ENCODE results near the gene SORBS2. TPM values are rescaled to one million over a fixed set of nuclear protein-coding genes. Genes with fewer than 3 reads are reported as not detected.
"Not testable (repeated sequence)": the region's sequence is repeated elsewhere in the genome, so short reads cannot be mapped to it uniquely, and the experiment has no call there.

The SORBS2 gene
- polyA plus RNA-seq, 3 donors: 15.0 to 78.5 (median 18.7) TPM

DNA sequence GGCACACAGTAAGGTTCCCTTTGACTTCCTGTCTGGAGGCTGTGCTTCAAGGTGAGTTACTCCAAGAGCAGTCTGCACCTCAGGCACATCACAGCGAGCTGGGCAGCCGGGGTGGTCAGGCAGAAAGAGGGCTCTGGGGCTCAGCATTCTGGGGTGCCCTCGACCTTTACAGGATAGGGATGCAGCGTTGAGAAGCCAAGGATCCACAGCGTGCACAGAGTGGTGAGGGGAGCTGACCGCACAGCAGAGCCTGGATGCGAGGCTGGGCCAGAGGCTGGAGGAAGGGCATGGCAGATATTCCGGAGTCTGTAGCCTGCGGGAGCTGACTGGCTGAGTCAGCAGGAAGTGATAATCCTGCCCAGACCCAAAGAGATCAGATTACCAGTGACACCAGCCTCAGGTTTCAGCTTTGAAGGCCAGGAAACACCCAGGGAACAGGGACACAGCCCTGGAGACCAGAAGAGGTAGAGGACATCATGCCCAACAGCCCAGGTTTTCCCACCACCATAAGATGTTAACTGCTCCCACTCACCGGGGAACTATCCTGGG is 238.3 kb downstream of the SORBS2 start:
- 60 to 67% (median 64%) methylated on average over 10 of the region's 10 CpGs for WGBS, 3 donors
- H3K27ac ChIP-seq (ENCODE audit: low read depth, low read length): no peak overlapping the region

DNA sequence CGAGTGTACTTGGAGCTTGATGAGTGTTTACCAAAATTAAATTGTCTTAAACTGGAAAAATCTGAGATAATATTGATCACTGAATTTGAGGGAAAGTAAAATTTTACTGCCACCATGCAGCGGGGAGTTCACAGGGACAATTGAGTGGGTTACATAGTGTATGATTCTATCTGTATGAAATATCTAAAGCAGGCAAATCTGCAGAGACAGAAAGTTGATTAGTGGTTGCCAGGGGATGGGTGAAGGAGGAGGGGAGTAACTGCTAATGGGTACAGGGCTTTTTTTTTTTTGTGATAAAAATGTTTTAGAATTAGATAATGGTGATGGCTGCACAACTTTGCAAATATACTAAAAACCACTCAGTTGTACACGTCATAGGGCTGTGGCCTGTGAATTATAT is 241.3 kb downstream of the SORBS2 start:
- 76 to 92% (median 89%) methylated on average over 3 of the region's 3 CpGs for WGBS, 3 donors
- no peak overlapping the region for H3K27ac ChIP-seq (ENCODE audit: low read depth, low read length)

DNA sequence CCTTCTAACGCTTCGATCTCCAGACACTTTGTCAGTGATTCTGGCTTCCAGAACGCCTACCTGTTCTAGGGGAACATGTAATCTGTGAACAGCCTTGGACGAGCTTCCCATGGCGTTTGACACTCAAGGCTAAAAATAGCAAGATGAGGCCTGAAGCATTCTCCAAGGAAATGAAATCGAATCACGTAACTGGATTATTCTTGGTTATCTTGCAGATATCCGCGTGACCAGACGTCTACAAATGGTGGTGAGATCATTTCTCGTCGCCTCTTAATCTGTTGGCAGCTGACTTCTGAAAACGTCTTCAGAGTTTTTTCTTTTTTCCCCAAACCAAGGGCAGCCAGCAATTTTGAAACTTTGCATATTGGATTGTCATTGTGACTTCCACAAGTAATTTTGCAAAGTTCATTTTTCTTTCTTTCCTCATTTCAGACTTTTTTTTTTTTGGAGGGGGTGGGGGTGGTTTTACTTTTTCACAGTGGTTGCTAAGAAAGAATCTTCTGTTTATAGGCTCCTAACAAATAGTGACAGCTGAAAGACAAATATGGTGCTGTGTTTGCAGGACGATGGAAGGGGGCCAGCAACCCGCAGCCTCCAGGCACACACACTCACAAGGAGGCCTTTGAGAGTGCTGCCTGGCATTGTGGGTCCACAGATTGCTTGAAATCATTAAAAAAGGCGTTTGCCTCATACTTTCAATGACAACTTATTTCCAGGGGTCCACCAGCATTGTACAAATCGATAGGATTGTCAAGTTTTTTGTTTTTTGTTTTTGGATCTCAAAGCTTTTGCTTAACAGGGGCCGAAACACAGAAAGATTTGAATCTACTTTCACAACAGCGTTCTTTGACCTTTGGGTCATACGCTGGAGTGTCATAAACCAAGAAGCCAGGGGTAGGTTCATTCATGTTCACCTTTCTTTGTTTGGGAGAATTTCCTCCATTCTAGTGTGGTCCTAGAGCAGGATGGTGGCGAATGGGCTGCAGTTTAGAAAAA is 244.3 kb downstream of the SORBS2 start:
- WGBS, 3 donors: 48 to 56% (median 56%) methylated on average over 21 of the region's 21 CpGs
- no peak overlapping the region for H3K27ac ChIP-seq (ENCODE audit: low read depth, low read length)

DNA sequence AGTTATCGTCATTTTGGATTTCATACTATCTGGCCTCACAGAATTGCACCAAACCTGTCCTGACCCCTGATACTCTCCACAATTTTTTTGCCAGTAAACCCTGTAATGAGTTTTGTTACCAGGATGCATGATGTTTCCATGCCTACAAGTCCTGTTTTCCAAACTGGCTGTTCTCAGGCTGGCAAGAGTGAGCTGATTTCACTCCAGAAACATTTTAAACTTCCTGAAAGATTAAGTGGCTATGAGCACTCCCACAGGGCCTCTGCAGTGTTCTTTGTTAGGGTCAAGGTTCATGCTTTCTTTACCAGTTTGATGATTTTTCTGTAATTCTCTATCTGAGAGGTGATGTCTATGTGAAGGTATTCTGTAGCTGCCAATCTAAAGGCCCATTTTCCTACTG is 245.0 kb downstream of the SORBS2 start:
- 43 to 71% (median 50%) methylated on average over 1 of the region's 1 CpG for WGBS, 3 donors

DNA sequence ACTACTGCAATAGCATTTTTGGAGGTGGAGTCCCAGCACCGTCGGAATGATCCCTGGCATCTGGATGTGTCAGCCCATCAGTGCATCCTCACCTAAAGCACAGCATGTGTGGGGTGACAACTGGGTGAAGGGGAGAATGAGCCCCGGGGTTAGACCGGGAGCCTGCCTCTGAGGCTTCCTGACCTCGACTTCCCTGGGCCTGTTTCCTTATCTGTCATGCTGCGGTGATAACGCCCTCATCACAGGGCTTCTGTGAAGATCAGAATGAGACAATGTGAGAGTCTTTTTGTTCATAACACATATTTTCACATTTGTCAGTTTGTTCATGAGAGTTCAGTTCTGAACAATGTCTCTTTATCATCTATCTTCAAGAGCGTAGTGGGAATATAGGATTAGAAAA is 245.6 kb downstream of the SORBS2 start:
- 48 to 68% (median 51%) methylated on average over 8 of the region's 8 CpGs for WGBS, 3 donors
- H3K27ac ChIP-seq (ENCODE audit: low read depth, low read length): peak overlapping the region; percentile 88

More for the DNA sequence above, 245.0 kb downstream of the SORBS2 start:
- H3K27ac ChIP-seq (ENCODE audit: low read depth, low read length): no peak overlapping the region

DNA sequence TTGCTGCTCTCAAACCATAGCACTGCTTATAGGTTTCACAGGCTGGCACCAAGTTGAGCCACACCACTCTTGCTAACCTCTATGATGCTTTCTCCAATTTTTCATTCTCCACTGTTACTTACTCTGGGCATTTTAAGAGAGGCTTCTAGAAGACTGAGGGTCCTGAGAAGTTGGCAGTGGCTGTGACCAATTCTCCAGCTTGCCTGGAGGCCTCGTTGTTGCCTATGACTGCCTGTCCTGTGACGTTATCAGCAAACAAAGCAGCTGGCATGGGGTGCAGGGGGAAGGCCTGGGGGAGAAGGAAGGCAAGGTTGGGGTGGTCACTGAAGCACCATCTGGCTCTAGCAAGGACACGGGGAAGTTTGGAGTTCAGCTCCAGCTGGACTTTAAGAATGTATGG is 246.3 kb downstream of the SORBS2 start:
- no peak overlapping the region for H3K27ac ChIP-seq (ENCODE audit: low read depth, low read length)
- WGBS, 3 donors: 84 to 91% (median 89%) methylated on average over 3 of the region's 3 CpGs

DNA sequence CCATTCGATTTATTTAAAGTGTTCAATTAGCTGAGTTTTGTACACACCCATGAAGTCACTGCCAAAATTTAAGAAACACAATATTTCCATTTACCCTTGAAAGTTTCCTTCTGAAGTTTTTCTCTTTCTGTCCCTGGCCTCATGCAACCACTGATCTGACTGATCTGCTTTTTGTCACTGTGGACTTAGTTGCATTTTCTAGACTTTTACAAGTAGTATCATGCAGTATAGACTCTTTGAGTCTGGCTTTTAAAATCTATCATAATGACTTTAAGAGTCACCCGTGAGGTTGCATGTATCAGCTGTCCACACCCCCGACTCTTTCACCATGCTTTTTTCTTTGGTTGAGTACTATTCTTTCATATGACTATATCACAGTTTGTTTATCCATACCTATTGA is 247.6 kb downstream of the SORBS2 start:
- no peak overlapping the region for H3K27ac ChIP-seq (ENCODE audit: low read depth, low read length)
- WGBS, 3 donors: 79 to 91% (median 85%) methylated on average over 3 of the region's 3 CpGs

DNA sequence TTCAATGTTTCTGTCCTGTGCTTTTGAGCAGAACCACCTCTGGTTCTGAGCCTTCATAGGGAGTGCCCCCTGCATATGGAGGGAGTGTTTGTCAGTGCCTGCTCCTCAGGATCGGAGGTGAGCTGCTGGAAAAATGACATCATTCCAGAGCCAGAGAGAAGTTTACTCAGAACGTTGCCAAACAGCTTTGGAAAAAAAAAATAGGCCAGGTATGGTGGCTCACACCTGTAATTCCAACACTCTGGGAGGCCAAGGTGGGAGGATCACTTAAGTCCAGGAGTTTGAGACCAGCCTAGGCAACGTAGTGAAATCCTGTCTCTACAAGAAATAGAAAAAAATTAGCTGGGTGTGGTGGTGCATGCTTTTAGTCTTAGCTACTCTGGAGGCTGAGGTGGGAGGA is 249.5 kb downstream of the SORBS2 start:
- H3K27ac ChIP-seq (ENCODE audit: low read depth, low read length): no peak overlapping the region
- 64 to 87% (median 79%) methylated on average over 3 of the region's 3 CpGs for WGBS, 3 donors

DNA sequence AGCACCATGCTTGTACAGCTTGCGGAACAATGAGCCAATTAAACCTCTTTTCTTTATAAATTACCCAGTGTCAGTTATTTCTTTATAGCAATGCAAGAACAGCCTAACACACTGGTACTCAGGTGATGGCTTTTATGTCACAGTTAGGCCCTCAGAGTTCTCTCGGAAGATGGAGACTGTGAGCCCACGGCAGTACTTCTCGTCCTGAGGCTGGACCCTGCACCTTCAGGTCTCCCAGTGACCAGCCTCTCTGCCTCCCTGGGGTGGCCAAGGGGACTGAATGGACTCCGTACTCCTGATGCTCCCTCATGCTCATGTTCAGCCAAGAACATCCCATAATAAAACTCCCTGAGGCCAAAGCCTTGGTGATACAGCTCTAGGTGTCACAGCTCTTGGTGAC is 251.7 kb downstream of the SORBS2 start:
- H3K27ac ChIP-seq (ENCODE audit: low read depth, low read length): no peak overlapping the region
- 96 to 97% (median 96%) methylated on average over 5 of the region's 5 CpGs for WGBS, 3 donors

DNA sequence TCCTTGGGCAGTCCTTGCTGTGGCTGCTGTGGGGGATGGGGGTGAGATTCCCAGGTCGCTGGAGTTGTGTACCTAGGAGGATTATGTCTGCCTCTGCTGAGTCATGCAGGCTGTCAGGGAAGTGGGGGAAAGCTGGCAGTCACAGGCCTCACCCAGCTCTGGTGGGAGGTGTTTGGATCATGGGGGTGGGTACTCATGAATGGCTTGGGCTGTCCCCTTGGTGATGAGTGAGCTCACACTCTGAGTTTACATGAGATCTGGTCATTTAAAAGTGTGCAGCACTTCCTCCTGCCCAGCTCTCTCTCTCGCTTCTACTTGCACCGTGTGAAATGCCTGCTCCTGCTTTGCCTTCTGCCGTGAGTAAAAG is 252.1 kb downstream of the SORBS2 start:
- WGBS, 3 donors: 58 to 66% (median 65%) methylated on average over 4 of the region's 4 CpGs
- H3K27ac ChIP-seq (ENCODE audit: low read depth, low read length): no peak overlapping the region

DNA sequence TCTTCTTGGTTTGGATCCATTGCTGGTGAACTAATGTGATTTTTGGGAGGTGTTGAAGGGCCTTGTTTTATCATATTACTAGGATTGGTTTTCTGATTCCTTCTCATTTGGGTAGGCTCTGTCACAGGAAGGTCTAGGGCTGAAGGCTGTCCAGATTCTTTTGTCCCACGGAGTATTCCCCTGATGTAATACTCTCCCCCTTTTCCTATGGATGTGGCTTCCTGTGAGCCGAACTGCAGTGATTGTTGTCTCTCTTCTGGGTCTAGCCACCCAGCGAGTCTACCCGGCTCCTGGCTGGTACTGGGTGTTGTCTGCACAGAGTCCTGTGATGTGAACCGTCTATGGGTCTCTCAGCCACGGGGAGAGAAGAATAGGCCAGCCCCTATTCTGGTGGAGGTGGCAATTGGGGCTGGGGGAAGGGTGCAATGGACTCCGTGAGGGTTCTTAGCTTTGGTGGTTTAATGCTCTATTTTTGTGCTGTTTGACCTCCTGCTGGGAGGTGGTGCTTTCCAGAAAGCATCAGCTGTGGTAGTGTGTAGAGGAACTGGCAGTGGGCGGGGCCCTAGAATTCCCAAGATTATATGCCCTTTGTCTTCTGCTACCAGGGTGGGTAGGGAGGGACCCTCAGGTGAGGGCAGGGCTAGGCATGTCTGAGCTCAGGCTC is 252.6 kb downstream of the SORBS2 start:
- H3K27ac ChIP-seq (ENCODE audit: low read depth, low read length): not testable (repeated sequence)
- WGBS, 3 donors: 78% methylated on average over 8 of the region's 8 CpGs

DNA sequence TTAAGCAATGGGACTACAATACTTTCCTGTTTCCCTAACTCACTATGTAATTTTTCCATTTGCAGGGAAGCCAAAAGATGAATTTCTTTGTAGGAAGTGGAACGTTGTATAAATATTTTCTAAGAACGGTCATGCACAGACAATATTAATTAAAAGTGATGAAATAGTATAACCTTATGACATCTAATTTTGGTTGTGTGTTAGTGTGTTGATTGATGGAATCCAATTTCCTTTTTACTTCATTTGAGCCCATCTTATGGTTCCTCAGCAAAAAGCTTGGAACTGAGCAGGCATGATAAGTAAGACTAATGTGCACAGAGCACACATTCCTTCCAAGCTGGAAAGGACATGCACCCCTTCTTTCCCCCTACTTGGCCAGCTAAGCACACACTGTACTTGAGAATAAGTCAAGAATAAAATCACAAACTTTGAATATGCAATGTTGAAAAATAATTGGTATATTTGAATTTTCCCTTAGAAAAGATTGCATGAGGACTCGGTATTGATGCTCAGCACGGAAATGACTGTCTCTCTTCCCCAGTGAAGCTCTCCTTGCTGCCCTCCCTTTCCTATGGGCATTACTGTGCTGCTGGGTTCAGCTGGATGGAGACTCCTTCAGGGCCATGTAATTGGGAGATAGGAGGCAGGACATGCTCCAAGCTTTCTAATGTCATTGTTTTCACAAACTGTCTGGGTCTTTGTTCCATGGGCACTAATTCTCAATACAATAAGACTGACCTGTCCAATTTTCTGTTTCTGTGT is 257.4 kb downstream of the SORBS2 start:
- no peak overlapping the region for H3K27ac ChIP-seq (ENCODE audit: low read depth, low read length)
- 47 to 68% (median 52%) methylated on average over 4 of the region's 4 CpGs for WGBS, 3 donors

DNA sequence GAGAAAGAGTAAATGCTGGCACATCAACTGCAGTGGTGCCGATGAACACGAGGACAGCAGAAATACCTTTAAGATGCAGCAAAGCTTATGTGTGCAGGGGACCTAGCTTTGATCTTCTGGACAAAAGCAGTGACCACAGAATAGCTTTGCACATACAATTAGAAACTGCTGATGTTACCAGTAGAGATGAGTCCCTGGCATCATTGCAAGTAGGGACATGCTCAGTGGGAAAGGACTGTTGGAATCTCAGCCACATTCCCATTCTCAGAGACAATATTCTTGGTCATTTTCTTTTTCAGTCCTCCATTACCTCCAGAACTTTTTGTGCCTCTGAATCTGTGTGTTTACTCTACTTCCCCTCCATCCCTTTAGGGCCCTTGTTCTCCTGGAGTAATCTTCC is 259.7 kb downstream of the SORBS2 start:
- 84 to 97% (median 91%) methylated on average over 2 of the region's 2 CpGs for WGBS, 3 donors
- no peak overlapping the region for H3K27ac ChIP-seq (ENCODE audit: low read depth, low read length)

DNA sequence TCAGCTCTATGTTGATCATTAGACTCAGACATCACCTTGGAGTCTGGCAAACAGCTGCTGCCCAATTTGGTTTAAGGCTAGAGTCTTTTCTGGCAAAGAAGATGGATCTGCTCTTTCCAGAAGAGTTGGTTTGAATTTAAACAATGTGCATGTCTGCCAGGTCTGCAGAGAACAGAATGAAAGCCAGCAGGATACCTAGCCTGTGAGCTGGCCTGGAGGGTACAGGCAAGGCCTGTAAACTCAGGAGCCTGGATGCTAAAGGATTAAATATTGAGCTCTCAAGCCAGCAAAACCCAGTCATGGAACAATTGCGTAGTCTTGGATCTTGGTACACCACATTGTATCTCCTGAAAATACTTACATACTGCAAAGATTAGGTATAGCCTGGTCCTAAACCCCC is 261.1 kb downstream of the SORBS2 start:
- no peak overlapping the region for H3K27ac ChIP-seq (ENCODE audit: low read depth, low read length)
- WGBS, 3 donors: 45 to 97% (median 54%) methylated on average over 1 of the region's 1 CpG

DNA sequence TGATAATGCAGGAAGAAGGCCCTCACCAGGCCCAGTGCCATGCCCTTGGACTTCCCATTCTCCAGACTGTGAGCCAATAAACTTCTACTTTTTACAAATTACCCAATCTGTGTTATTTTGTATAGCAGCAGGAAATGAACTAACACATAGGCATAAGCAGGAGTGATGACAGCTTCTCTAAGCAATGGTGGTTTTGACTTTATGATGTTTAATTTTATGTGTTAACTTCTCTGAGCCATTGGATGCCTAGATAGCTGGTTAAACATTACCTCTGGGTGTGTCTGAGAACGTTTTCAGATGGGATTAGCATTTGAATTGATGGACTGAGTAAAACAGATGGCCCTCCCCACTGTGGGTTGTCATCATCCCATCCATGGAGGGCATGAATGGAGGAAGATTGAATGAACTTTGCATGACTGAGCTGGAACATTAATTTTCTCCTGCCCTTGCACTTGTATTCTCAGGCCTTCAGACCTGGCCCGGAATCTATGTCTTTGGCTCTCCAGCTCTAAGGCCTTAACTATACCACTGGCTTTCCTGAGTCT is 262.8 kb downstream of the SORBS2 start:
- 57 to 78% (median 67%) methylated on average over 2 of the region's 2 CpGs for WGBS, 3 donors

DNA sequence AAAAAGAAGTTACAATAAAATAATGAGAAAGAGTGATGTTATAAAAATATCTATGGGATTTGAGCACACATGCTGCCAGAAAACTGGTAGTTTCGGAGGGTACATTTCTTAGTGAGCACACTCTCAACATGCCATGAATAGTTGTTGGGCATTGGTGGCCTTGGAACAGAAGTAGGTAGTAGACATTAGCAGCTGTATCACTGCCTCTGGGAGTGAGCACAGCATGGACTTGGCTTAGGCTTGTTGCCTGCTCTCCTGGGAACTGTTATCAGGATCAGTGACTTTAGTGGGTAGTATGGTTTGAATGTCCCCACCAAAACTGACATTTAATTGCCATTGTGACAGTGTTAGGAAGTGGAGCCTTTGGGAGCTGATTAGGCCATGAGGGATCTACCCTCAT is 263.4 kb downstream of the SORBS2 start:
- 88 to 96% (median 95%) methylated on average over 1 of the region's 1 CpG for WGBS, 3 donors
- H3K27ac ChIP-seq (ENCODE audit: low read depth, low read length): no peak overlapping the region

More for the DNA sequence above, 262.8 kb downstream of the SORBS2 start:
- no peak overlapping the region for H3K27ac ChIP-seq (ENCODE audit: low read depth, low read length)

DNA sequence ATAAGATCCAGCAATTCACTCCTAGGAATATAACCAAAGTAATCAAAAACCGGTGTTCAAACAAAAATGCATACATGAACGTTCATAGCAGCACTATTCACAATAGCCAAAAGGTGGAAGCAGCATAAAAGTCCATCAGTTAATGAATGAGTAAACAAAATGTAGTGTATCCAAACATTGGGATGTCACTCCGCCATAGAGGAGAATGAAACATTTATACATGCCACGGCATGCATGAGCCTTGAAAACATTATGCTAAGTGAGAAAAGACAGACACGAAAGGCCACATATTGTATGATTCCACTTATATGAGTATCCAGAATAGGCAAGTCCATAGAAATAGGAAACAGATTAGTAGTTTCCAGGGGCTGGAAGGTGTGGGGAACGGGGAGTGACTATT is 265.7 kb downstream of the SORBS2 start:
- 87 to 91% (median 89%) methylated on average over 6 of the region's 6 CpGs for WGBS, 3 donors
- H3K27ac ChIP-seq (ENCODE audit: low read depth, low read length): no peak overlapping the region

DNA sequence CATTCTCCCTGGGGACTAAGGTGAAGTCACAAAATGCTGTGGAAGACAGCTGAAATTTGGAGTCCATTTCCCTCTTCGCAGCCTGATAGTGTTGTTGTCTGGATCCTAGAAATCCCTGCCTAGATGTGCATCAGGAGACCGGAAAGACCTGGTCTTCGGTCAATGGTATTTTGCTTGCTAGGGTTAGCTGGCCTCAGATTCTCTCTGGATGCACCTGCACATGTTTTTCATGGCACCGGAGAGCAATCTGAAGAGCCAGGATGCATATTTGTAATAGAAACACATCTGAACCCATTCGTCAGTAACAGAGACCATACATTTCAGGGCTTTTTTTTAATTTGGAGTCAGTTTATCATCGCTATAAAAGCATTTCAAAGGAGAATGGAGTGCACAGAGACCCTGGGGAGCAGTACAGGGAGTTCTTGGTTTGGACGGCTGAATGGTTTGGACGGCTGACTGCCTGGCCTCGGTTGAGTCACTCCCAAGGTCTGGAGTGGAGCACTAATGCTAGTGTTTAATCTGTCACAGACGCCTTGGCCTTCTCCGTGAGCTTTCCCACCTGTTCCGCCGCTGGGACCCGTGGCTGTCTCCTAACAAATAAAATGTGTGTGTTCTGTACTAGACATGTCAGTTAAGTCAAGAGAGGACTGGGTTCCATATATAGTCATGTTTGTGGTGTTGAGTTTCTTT is 269.2 kb downstream of the SORBS2 start:
- H3K27ac ChIP-seq (ENCODE audit: low read depth, low read length): no peak overlapping the region
- 57 to 65% (median 63%) methylated on average over 14 of the region's 14 CpGs for WGBS, 3 donors
